ENCODE data around the gene METTL22.

Gene METTL22, protein sequence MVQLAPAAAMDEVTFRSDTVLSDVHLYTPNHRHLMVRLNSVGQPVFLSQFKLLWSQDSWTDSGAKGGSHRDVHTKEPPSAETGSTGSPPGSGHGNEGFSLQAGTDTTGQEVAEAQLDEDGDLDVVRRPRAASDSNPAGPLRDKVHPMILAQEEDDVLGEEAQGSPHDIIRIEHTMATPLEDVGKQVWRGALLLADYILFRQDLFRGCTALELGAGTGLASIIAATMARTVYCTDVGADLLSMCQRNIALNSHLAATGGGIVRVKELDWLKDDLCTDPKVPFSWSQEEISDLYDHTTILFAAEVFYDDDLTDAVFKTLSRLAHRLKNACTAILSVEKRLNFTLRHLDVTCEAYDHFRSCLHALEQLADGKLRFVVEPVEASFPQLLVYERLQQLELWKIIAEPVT

GRCh38 chr16:8621572-8622314, at the start of gene METTL22:
Gene METTL22 (plus strand): TSS chr16:8621698. CDS start chr16:8625666, 3,968 bp downstream.
- DNase-seq, result peak; percentile 91

DNA sequence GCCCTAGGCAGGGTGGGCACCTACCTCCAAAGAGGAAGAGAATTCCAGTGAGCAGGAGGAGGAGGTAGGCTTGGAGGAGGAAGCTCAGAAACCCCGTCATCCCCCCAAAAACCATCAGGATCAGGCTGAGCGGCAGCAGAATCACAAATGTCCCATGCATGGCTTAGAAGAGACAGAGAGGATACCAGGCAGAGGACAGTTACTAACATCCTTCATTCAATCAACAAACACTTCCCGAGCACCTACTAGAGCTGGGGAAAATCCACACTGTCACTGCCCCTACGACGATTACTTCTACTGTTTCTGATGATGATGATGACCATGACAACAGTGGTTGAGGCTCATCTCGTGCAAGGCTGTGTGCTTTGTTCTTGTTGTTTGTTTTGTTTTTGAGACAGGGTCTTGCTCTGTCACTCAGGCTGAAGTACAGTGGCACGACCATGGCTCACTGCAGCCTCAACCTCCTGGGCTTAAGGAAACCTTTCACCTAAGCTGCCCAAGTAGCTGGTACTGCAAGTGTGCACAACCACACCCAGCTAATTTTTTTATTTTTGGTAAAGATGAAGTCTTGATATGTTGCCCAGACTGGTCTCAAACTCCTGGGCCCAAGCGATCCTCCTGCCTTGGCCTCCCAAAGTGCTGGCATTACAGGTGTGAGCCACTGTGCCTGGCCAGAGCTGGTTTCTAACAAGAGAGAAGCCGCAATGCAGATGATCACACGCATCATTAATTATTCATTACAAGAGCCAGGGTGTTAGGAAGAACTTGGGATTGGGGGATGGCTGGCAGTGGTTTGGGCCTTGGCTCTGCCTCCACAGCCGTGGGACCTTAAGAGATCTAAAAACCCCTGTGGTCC, 49.2 kb upstream of the METTL22 start:
- no peak for DNase-seq

- DNase-seq, result no peak
Measured at GRCh38 chr16:8572919-8573724, 48.4 kb upstream of the METTL22 start.

- no peak for DNase-seq
Measured at GRCh38 chr16:8575399-8575798, 46.1 kb upstream of the METTL22 start.

DNA sequence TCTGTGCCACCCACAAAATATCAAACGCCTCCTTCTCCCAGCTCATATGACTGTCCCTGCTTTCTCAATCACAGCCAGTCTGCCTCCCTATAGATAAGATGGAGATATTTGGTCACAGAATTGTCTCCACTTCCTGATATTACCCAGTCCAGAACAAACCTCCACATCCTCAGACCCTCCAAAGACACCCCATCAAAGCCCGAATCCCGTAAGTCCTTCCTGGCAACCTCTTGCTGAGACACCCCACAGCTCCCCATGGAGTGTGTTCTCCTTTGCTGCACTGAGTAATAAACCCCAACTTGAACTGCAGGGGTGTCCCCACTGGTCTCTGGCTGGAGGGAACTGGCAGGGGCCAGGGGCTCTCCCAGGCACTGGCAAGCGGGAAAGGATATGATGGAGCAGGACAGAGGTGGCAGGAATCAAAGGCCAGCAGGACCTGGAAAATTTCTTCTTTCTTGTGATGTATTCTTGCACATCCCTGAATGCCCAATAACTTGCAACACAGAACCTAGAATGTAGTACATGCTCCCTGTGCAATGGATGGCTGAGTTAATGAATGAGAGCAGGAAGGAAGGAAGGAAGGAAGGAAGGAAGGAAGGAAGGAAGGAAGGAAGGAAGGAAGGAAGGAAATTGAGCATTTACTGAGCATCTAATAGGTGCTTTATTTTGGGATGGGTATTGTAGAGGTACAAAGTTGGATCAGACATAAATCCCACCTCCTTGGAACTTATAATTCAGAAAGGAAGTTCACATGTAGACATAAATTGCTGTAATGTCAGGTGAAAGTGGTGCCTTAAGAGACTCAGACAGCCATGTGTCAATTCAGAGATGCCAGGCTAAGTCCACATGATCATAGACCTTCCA, 45.1 kb upstream of the METTL22 start:
- DNase-seq, result no peak

DNA sequence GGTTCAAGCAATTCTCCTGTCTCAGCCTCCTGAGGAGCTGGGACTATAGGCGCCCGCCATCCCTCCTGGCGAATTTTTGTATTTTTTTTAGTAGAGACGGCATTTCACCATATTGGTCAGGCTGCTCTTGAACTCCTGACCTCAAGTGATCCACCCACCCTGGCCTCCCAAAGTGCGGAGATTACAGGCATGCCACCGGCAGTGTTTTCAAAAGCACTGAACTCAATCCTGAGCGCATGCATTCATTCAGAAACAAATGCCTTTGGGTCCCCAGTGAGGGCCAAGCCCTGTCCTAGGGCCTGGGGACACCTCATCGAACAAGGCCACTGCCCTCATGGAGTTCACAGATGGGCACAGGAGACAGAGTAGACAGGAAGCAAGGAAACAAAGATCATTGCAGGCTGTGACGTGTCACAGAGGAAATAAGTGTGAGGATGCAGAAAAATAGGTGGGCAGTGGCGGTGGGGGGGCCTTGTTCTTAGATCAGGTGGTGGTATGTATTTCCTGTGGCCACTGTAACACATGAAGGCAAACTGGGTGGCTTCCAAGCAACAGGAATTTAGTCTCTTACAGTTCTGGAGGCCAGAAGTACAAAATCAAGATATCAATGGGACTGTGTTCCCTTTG, 43.7 kb upstream of the METTL22 start:
- DNase-seq, result no peak

- DNase-seq, result no peak
Measured at GRCh38 chr16:8579559-8579958, 41.9 kb upstream of the METTL22 start.

DNA sequence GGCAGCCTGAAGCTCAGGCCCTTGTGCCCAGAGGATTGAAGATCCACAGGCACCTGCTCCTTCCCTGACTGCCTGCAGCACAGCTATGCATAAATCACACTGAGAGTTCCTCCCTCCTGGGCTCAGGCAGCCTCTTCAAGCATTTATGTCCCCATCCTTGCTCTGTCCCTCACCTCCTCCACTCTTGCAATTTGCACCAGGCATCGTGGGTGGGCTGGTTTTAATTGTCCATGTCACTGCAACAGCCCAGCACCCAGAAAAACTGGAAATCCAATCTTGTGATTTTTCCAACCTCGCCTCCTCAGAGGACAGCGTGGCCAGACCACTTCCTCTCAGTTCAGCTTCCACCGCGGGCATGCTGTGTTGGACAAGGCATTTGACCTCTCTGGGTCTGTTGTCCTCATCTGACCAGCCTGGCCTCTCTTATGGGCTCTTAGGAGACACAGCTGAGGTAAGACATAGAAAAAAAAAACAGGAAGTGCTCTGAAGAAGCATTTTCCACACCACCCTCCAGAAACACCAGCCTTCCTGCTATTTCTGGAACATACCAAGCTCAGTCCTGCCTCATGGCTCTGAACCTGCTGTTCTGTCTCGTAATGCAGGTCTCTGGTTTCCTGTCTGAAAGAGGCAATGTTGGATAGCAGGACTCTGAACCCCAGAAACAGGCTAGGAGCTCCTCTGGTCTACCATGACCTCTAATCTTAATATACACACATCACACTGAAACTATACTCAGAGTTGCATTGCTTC, 39.5 kb upstream of the METTL22 start:
- no peak for DNase-seq

- no peak for DNase-seq
Measured at GRCh38 chr16:8583199-8583598, 38.3 kb upstream of the METTL22 start.

DNA sequence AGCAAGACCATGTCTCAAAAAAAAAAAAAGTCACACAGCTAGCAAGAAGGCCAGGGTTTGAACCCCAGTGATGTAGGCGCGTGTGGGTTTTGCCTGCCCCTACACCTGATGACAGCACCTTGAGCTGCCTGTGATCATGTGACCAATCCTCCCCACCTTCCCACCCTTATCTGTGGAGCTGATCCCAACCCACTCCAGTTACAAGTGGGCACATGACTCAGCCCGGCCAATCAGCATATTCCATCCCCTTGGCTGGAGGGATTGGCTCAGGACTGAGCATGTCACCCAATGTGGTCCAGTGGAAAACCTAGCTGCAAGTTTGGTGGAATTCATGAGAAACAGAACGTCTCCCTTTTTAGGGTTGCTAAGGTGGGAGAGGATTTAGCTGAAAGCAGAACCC, 37.8 kb upstream of the METTL22 start:
- DNase-seq, result no peak

GRCh38 chr16:8585041-8585440, 36.5 kb upstream of the METTL22 start:
- no peak for DNase-seq

GRCh38 chr16:8585857-8586256, 35.6 kb upstream of the METTL22 start:
- DNase-seq, result no peak

GRCh38 chr16:8587065-8587464, 34.4 kb upstream of the METTL22 start:
- no peak for DNase-seq

DNA sequence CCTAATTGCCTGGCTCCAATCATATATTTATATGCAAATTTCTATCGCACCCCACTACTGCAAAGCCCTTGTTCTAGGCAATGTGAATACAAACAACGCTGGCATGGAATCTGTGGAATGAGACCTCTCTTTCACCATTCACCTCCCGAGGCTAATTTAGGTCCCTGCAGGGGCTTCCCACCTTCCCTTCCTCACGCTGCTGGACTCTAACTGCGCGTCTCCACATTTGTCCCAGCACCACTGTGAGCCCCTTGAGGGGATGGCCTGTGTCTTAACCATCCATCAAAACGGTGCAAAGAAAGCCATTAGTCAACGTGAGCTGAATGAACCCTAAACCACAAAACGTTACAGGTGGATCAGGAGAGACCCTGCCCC, 32.8 kb upstream of the METTL22 start:
- DNase-seq, result no peak

DNA sequence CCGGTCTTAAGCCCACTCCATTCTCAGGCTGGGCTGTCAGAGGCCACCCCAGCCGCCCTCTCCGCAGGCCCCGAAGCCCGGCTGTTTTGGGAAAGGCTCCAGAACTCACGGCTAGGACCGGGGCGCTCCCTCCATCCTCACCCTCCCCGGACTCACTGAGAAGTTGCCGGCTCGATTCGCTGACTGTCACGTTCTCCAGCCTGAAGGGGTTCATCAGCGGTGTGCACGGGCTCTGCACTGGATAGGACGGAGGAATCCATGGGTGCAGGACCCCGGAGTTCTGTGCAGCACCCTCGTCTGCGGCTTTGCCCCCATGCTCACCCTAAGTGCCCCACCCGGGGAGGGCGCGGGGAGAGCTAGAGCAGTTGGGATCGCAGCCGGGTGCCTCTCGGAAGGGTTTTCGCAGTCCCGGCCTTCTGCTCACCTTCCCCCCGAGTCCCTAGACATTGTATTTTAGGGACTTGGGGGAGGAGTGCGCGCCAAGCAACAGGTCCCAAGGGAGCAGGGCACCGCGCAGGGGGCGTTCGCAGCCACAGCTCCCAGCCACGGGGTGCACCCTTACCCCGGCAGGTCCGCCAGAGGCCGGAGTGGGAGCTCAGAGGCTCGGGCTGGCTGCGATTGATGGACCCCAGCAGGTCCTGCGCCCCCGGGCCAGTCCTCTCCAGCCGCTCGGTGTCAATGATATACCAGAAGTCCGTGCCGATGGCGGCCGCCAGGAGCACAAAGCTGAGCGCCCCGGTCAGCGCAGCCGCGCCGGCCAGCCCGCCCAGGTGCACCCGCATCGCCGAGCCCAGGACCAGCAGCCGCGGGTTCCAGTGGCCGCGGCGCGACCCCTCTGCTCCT, 32.2 kb upstream of the METTL22 start:
- no peak for DNase-seq

- no peak for DNase-seq
Measured at GRCh38 chr16:8589900-8590688, 31.4 kb upstream of the METTL22 start, which contains the start of gene TMEM114. Gene TMEM114 (minus strand): TSS chr16:8590511. CDS start chr16:8589838, 673 bp downstream.

GRCh38 chr16:8590811-8591210, 30.7 kb upstream of the METTL22 start:
- DNase-seq, result no peak

GRCh38 chr16:8591451-8591850, 30.0 kb upstream of the METTL22 start:
- DNase-seq, result no peak

All from CD4-positive, alpha-beta T cell treated with Interleukin-21 for 1 hour (primary cell).